22Rv1 (cell line): Measurements from ENCODE around the gene AZGP1.
"Not testable (repeated sequence)": the region's sequence is repeated elsewhere in the genome, so short reads cannot be mapped to it uniquely, and the experiment has no call there.

ENCODE experiments used
- ZFX ChIP-seq: fragments of 450-650 bp; IDR thresholded peaks from 2 replicates; pipeline ENCODE4 v1.6.1; 2017; ENCODE audit warnings: antibody characterized with exemption, borderline replicate concordance
- TF ChIP-seq, protein P1 (sequence below): fragments of 450-650 bp; IDR thresholded peaks from 2 replicates; pipeline ENCODE4 v1.5.1; 2017; ENCODE audit warnings: mild to moderate bottlenecking

DNA sequence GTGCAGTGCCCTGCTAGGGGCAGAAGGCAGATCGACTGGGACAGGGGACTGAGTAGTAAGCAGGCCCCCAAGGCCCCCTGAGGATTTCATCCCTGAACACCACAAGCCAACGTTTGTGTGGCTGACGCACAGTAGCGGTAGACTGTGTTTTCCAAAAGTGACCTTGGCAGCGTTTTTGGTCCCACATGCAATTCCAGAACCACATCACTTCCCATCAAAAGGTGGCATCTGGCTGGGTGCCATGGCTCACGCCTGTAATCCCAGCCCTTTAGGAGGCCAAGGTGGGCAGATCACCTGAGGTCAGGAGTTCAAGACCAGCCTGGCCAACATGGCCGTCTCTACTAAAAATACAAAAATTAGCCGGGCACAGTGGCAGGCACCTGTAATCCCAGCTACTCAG, 34.1 kb upstream of the AZGP1 start:
- TF ChIP-seq, protein P1, sequence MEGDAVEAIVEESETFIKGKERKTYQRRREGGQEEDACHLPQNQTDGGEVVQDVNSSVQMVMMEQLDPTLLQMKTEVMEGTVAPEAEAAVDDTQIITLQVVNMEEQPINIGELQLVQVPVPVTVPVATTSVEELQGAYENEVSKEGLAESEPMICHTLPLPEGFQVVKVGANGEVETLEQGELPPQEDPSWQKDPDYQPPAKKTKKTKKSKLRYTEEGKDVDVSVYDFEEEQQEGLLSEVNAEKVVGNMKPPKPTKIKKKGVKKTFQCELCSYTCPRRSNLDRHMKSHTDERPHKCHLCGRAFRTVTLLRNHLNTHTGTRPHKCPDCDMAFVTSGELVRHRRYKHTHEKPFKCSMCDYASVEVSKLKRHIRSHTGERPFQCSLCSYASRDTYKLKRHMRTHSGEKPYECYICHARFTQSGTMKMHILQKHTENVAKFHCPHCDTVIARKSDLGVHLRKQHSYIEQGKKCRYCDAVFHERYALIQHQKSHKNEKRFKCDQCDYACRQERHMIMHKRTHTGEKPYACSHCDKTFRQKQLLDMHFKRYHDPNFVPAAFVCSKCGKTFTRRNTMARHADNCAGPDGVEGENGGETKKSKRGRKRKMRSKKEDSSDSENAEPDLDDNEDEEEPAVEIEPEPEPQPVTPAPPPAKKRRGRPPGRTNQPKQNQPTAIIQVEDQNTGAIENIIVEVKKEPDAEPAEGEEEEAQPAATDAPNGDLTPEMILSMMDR: not testable (repeated sequence)
- not testable (repeated sequence) for TF ChIP-seq ZFX
